GM21367 (cell line): ENCODE measurements around the gene CHIT1.

Experiments
- ATAC-seq: cut with Tn5 transposase; IDR thresholded peaks from one replicate; pipeline ENCODE4 v1.9.1; 2021; ENCODE audit not compliant: unreplicated experiment

The CHIT1 gene

GRCh38 chr1:203176273-203177035 is 53.0 kb downstream of the CHIT1 start:
- no peak for ATAC-seq

GRCh38 chr1:203175827-203176241 is 53.6 kb downstream of the CHIT1 start:
- no peak for ATAC-seq

- no peak for ATAC-seq
These were observed 54.1 kb downstream of the CHIT1 start, which contains the start of gene MYBPH for GRCh38 chr1:203175237-203175826. MYBPH (minus strand) TSS chr1:203175826; CDS start chr1:203175755, 71 bp downstream.

GRCh38 chr1:203174324-203174985 is 55.0 kb downstream of the CHIT1 start:
- no peak for ATAC-seq

GRCh38 chr1:203173566-203173965 is 55.9 kb downstream of the CHIT1 start:
- peak; percentile 74 for ATAC-seq

GRCh38 chr1:203173011-203173555 is 56.4 kb downstream of the CHIT1 start:
- ATAC-seq = no peak

GRCh38 chr1:203172184-203173010 is 57.1 kb downstream of the CHIT1 start:
- ATAC-seq = no peak

- ATAC-seq = no peak
These were observed 57.9 kb downstream of the CHIT1 start for GRCh38 chr1:203171341-203172183.

GRCh38 chr1:203170625-203171330 is 58.7 kb downstream of the CHIT1 start:
- no peak for ATAC-seq

- no peak for ATAC-seq
These were observed 59.5 kb downstream of the CHIT1 start for GRCh38 chr1:203169770-203170520.

- no peak for ATAC-seq
These were observed 60.5 kb downstream of the CHIT1 start for GRCh38 chr1:203168991-203169390.

- no peak for ATAC-seq
These were observed 61.2 kb downstream of the CHIT1 start for GRCh38 chr1:203168256-203168786.

GRCh38 chr1:203167913-203168200 is 61.6 kb downstream of the CHIT1 start:
- no peak for ATAC-seq

GRCh38 chr1:203167026-203167912 is 62.2 kb downstream of the CHIT1 start:
- no peak for ATAC-seq

GRCh38 chr1:203166192-203166940 is 63.1 kb downstream of the CHIT1 start:
- no peak for ATAC-seq
